GM19328 (cell line): Measurements from ENCODE around the gene MDFIC.
A peak's percentile ranks its signal among the peaks of the same experiment; 100 is the strongest.

Source experiments
- ATAC-seq: cut with Tn5 transposase; IDR thresholded peaks from one replicate; pipeline ENCODE4 v1.9.1; 2021; ENCODE audit warnings: mild to moderate bottlenecking, moderate library complexity; ENCODE audit not compliant: unreplicated experiment

The MDFIC gene

GRCh38 chr7:115034515-115034914 lies 112.6 kb downstream of the MDFIC start:
- no peak for ATAC-seq

GRCh38 chr7:115037128-115037802 lies 115.4 kb downstream of the MDFIC start:
- no peak for ATAC-seq

- no peak for ATAC-seq
Measured at GRCh38 chr7:115038158-115038557, 116.3 kb downstream of the MDFIC start.

DNA sequence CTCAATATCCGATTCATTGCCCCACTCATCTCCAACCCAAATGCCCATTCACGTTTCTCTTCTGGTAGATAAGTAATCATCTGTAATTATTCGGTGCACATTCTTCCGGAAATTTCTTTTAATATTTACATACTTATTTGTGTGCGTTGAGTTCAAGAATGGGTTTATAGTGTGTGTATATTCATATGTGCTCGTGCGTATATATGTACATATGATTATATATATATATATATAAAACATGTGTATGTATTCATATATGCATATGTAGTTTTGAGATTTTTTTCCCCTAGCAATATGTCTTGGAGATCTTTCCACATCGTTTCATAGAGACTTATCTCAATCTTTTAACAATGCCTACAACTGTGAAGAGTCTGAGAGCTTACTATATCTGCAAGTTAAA lies 118.2 kb downstream of the MDFIC start:
- ATAC-seq = no peak

- no peak for ATAC-seq
Measured at GRCh38 chr7:115040495-115040894, 118.6 kb downstream of the MDFIC start.

DNA sequence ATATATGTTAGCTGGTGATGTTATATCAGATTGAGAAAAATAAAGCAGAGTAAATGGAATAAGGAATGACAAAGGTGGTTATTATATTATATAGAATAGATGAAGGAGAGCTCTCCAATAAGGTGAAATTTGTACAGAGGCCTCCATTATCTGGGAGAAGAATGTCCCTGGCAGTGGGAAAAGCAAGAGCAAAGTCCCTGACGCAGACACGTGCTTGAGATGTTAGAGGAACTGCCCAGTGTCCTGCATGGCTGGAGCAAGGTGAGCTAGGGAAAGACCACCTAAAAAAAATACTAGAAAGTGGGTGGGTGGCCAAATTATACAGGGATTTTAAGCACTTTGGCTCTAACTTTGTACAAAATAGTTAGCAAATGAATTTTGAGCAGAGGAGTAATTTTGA lies 120.7 kb downstream of the MDFIC start:
- ATAC-seq = no peak

- no peak for ATAC-seq
Measured at GRCh38 chr7:115043605-115044004, 121.7 kb downstream of the MDFIC start.

GRCh38 chr7:115044224-115044623 lies 122.3 kb downstream of the MDFIC start:
- no peak for ATAC-seq

- no peak for ATAC-seq
Measured at GRCh38 chr7:115047958-115048720, 126.2 kb downstream of the MDFIC start.

DNA sequence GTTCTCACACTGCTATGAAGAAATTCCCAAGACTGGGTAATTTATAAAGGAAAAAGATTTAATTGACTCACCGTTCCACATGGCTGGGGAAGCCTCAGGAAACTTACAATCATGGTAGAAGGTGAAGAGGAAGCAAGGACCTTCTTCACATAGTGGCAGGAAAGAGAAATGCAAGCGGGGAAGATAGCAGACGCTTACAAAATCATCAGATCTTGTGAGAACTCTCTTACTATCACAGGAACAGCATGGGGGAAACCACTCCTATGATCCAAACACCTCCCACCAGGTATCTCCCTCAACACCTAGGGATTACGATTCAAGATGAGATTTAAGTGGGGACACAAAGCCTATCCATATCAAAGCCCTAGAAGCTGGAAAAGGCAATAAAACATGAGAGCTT lies 130.8 kb downstream of the MDFIC start:
- ATAC-seq = no peak

DNA sequence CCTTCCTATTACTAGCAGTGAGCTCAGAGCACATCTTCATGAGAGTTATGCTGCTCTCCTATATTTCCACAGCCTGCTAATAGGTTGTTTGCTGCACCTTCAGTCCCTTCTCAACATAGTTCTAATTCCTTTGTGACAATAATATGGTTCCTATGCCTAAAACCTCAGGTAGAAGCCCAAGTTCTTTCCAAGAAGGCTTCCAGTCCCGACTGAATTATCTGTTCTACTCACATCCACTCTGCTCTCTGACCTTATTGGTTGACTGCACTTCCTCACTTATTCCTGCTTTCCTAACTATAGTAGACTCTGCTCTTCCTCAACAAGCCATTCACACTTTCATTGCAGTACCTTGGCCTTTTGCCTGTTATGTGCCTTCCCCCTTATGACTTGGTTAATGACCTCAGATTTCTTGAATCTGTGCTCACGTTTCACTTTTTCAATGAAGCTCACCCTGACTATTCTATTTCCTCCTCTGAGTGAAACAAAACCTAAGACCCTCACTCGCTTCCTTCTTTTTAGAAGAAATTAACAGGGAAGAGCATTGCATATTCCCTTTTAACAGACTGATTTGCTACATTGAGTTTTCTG lies 132.7 kb downstream of the MDFIC start:
- no peak for ATAC-seq

DNA sequence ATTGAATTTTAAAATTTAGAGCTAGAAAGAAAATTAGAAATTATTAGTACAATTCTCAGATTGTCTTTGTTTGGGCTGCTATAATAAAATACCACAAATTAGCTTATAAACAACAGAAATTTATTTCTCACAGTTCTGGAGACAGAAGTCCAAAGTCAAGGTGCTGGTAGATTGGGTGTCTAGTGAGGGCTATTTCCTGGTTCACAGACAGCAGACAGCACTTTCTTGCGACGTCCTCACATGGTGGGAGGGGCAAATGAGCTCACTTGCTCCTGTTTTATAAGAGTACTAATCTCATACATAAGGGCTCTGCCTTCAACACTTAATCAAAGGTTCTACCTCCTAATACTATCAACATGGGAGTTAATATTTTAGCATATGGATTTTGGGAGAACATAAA lies 134.1 kb downstream of the MDFIC start:
- ATAC-seq = no peak

- no peak for ATAC-seq
Measured at GRCh38 chr7:115058726-115059125, 136.8 kb downstream of the MDFIC start.

DNA sequence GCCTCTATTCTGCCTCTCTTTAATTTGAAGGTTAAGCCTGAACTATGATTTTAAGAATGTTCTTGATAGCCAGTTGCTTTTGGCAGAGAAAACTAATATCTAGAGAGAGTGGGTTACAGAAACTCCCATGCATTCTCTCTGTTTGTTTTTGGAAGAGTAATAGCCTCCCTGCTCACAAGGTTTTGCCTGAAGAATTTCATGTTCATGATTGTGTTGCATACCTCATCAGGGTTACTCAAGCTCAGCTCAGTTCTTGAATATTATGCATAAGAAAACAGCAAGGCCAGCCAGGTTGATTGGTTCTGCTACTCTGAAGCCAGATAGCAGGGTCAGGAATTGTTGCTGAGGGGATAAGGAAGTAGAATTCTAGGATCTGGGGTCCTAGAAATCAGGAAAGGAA lies 137.4 kb downstream of the MDFIC start:
- no peak for ATAC-seq

DNA sequence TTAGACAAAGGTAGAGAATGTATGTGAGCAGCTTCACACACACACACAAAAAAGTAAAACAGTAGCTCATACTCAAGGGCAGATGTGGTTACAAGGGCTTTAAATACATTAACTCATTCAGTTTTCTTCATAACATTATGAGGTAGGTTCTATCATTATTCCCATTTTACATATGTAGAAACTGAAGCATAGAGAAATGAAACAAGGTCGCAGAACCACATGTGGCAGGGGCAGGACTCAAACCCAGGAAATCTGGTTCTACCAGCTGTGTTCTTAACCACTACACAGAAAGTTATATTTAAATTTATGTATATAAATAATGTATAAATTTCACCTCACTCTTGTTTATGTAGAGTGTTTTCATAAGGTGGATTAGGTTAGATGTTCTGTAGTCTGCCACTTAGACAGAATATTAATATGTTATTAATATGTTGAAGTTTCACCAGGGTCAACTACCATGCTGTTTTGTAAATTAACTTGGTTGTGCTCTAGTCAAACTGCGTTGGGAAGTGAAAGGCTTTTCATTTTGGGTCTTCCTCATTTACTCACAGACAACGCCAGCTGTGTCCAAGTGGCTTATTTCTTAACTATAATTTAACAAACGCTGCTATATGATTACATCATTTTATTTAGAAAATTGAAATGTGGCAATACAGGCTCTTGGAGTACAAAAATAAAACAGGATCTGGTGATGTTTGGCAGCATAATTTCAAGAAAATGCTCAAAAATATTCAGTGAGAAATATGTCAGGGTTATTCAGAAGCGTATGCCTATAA lies 138.4 kb downstream of the MDFIC start:
- peak; percentile 74 for ATAC-seq

DNA sequence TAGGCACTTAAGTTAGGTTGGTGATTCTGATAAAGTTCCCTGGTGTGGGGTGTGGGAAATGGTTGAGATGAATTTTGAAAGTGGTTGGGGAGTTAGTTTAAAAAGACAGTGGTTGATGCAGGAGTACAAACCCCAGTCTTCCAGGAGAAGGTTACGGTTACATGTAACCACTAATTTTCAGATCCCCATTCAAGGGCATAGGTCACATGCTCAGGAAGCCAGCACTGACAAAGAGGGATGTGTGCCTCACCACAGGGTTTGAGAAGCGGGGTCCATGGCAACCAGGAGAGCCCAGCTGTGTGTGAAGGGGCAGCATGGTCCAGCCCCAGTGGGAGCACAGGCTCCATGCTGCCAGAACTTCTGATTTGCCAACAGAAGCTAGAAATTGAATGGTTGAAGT lies 144.2 kb downstream of the MDFIC start:
- ATAC-seq = peak; percentile 51

GRCh38 chr7:115066634-115067033 lies 144.7 kb downstream of the MDFIC start:
- ATAC-seq = peak; percentile 44

DNA sequence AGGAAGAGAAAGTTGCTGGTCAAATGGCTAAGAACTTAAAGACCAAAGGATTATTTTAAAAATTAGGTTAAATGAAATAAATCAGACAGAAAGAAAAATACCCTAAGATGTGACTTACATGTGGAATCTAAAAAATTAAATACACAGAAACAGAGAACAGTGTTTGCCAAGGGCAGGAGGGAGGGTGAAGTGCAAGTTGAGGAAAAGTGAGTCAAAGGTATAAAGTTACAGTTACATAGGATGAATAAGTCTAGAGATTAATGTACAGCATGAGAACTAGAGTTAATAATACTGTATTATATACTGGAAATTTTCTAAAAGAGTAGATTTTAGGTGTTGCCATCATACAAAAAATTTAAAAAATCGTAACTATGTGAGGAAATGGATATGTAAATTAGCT lies 146.3 kb downstream of the MDFIC start:
- no peak for ATAC-seq
